OCI-LY7 (cell line): ENCODE data around the gene WNT1. TPM values are rescaled to one million over a fixed set of nuclear protein-coding genes. Genes with fewer than 3 reads are reported as not detected.
A peak's percentile ranks its signal among the peaks of the same experiment; 100 is the strongest.

Experiments used
- BruUV-seq: library from RNA; stranded (reverse); fragments of 400-500 nt; replicated peaks from 2 replicates; lab custom pipeline; 2021; lab: Mats Ljungman, UMichigan
- CTCF ChIA-PET: fragments of 300-600 bp; sonication (Branson Sonifier 250); formaldehyde crosslinking; loops from one replicate; lab custom pipeline; 2022; ENCODE audit warnings: antibody characterized with exemption; ENCODE audit not compliant: unreplicated experiment; lab: Charles Lee
- POLR2A ChIA-PET: fragments of 300-600 bp; sonication (Branson Sonifier 250); formaldehyde crosslinking; loops from one replicate; lab custom pipeline; 2022; ENCODE audit warnings: antibody characterized with exemption; lab: Charles Lee
- DNase-seq: peaks from one replicate; pipeline ENCODE4 v3.0.0-alpha.2; 2015; ENCODE audit warnings: low spot score
- H2AFZ ChIP-seq: fragments of 200-600 bp; sonication (generic), shearing (Covaris generic); 2 replicates; pipeline ENCODE4 v1.6.1; 2014; ENCODE audit warnings: mild to moderate bottlenecking, antibody characterized with exemption, low read length, moderate library complexity
- H3K27ac ChIP-seq: fragments of 200-600 bp; sonication (generic); 2 replicates; pipeline ENCODE4 v1.5.1; 2014; ENCODE audit warnings: mixed run types, low read depth, mild to moderate bottlenecking, moderate library complexity, low read length, inconsistent platforms; ENCODE audit not compliant: poor library complexity, severe bottlenecking
- H3K36me3 ChIP-seq: fragments of 200-600 bp; sonication (generic); 2 replicates; pipeline ENCODE4 v1.6.1; 2014; ENCODE audit warnings: mild to moderate bottlenecking, antibody characterized with exemption, low read length, moderate library complexity, mixed read lengths; ENCODE audit not compliant: insufficient read depth
- H3K4me1 ChIP-seq: fragments of 200-600 bp; sonication (generic); 2 replicates; pipeline ENCODE4 v1.5.1; 2014; ENCODE audit warnings: mild to moderate bottlenecking, low read length; ENCODE audit not compliant: insufficient read depth, poor library complexity, severe bottlenecking
- H3K4me2 ChIP-seq: fragments of 200-600 bp; sonication (generic); 2 replicates; pipeline ENCODE4 v1.6.1; 2014; ENCODE audit warnings: mild to moderate bottlenecking, low read length
- H3K4me3 ChIP-seq: fragments of 200-600 bp; sonication (generic); 2 replicates; pipeline ENCODE4 v1.5.1; 2014; ENCODE audit warnings: mild to moderate bottlenecking, low read depth, low read length; ENCODE audit not compliant: poor library complexity, severe bottlenecking
- H3K79me2 ChIP-seq: fragments of 200-600 bp; sonication (generic); 2 replicates; pipeline ENCODE4 v1.6.1; 2016; ENCODE audit warnings: low read depth, mild to moderate bottlenecking, low read length, moderate library complexity, mixed read lengths; ENCODE audit not compliant: insufficient read depth
- H3K9me2 ChIP-seq: fragments of 200-600 bp; sonication (generic); 2 replicates; pipeline ENCODE4 v1.6.1; 2016; ENCODE audit warnings: mild to moderate bottlenecking, low read length, mixed read lengths; ENCODE audit not compliant: insufficient read depth
- H3K9me3 ChIP-seq: fragments of 200-600 bp; sonication (generic); 2 replicates; pipeline ENCODE4 v1.6.1; 2014; ENCODE audit warnings: mild to moderate bottlenecking, mixed run types, low read length, mixed read lengths
- H4K20me1 ChIP-seq: fragments of 200-600 bp; sonication (generic); 2 replicates; pipeline ENCODE4 v1.6.1; 2014; ENCODE audit warnings: mild to moderate bottlenecking, antibody characterized with exemption, low read length, moderate library complexity, mixed read lengths; ENCODE audit not compliant: insufficient read depth
- EZH2phosphoT487 ChIP-seq: fragments of 200-600 bp; sonication (generic); IDR thresholded peaks from 2 replicates; pipeline ENCODE4 v1.6.1; 2018; ENCODE audit warnings: low read depth, borderline replicate concordance, mild to moderate bottlenecking, mixed run types, antibody characterized with exemption, low read length, moderate library complexity, mixed read lengths
- intact Hi-C: fragments of 100-400 bp; cut with micrococcal nuclease; formaldehyde crosslinking; loops from one replicate; pipeline ENCODE4 v1.10.0; 2022; ENCODE audit not compliant: unreplicated experiment
- total RNA-seq, 2 experiments: library from RNA; depleted of rRNA in 1 of 2; stranded (reverse); fragments of >200 nt in 1 of 2; shearing (Covaris generic) in 1 of 2; gene quantifications; 2 replicates each; pipeline ENCODE4 v1.2.3, GENCODE V29; 2014 to 2022
- TF ChIP-seq, protein P1 (sequence below): fragments of 200-600 bp; sonication (generic); conservative IDR thresholded peaks from 2 replicates; pipeline ENCODE4 v1.5.1; 2014; ENCODE audit warnings: mild to moderate bottlenecking, antibody characterized with exemption, low read length, moderate library complexity, mixed read lengths

Gene WNT1
- total RNA-seq, 2 experiments from 2014 or later, result not detected

GRCh38 chr12:48958049-48958388, 20.1 kb upstream of the WNT1 start:
- Histone ChIP-seq H3K9me2 (no peaks in the 10 kb centered on the region), H3K4me3 (peak overlapping the region; percentile 75), H3K9me3 (no peaks in the 10 kb centered on the region), H3K79me2 (peaks cover 39% of the 10 kb centered on the region), H4K20me1 (peaks cover 6% of the 10 kb centered on the region; the same call in 1 of the 2 replicates), H3K4me1 (peaks cover 31% of the 10 kb centered on the region), H3K36me3 (peaks cover 26% of the 10 kb centered on the region), H3K27ac (peak overlapping the region; percentile 61), H2AFZ (peak overlapping the region; percentile 90), H3K4me2 (peak overlapping the region; percentile 97)
- peak; percentile 51 for DNase-seq
- CTCF ChIA-PET, result interaction anchor here (0.6 to 1.0 kb wide), 5 partner anchors 9 to 1263 kb away, joined by 3 to 6 read pairs (median 4); no protein-coding TSS in a partner anchor
- no peak for TF ChIP-seq EZH2phosphoT487
- TF ChIP-seq, protein P1, sequence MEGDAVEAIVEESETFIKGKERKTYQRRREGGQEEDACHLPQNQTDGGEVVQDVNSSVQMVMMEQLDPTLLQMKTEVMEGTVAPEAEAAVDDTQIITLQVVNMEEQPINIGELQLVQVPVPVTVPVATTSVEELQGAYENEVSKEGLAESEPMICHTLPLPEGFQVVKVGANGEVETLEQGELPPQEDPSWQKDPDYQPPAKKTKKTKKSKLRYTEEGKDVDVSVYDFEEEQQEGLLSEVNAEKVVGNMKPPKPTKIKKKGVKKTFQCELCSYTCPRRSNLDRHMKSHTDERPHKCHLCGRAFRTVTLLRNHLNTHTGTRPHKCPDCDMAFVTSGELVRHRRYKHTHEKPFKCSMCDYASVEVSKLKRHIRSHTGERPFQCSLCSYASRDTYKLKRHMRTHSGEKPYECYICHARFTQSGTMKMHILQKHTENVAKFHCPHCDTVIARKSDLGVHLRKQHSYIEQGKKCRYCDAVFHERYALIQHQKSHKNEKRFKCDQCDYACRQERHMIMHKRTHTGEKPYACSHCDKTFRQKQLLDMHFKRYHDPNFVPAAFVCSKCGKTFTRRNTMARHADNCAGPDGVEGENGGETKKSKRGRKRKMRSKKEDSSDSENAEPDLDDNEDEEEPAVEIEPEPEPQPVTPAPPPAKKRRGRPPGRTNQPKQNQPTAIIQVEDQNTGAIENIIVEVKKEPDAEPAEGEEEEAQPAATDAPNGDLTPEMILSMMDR, result no peak
- POLR2A ChIA-PET, result interaction anchor here (0.6 to 2.7 kb wide), 11 partner anchors 8 to 1446 kb away, joined by 3 to 14 read pairs (median 4); partner anchors contain the start of genes FKBP11, PRKAG1, RHEBL1 and SPATS2
- intact Hi-C loops, result no loop called here
- no TSS peak for BruUV-seq

- CTCF ChIA-PET, result no interaction called here
These were observed 17.3 kb upstream of the WNT1 start for GRCh38 chr12:48960834-48961233.

DNA sequence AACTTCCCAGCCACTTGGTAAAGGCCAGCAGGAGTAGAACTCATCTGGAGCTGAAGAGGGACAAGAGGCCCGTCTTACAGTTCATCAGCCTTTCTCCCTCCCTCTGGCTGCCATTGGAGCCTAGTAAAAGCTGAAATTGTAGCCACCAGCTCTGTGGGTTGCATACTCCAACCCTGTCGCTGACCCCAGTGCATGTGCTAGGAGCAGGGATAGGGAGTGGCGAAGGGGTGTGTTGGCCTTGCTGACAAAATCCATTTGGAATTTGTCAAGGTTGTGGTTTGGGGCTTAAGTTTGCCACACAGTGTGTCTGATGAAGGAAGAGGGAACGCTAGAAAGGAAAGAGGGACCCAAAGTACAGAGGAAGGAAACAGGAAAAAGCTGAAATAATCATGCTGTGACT, 16.8 kb upstream of the WNT1 start:
- Histone ChIP-seq H2AFZ (no peak overlapping the region), H3K4me1 (peaks cover 13% of the 10 kb centered on the region), H3K79me2 (peaks cover 7% of the 10 kb centered on the region), H3K9me3 (no peaks in the 10 kb centered on the region), H3K27ac (no peak overlapping the region), H4K20me1 (no peaks in the 10 kb centered on the region), H3K36me3 (no peaks in the 10 kb centered on the region), H3K9me2 (no peaks in the 10 kb centered on the region), H3K4me3 (no peak overlapping the region), H3K4me2 (no peak overlapping the region)
- ChIA-PET POLR2A (interaction anchor here (0.6 kb wide), 1 partner anchor 1962 kb away, joined by 5 read pairs; no protein-coding TSS in a partner anchor), CTCF (no interaction called here)
- intact Hi-C loops, result no loop called here
- no TSS peak for BruUV-seq
- no peak for DNase-seq
- no peak for TF ChIP-seq EZH2phosphoT487
- TF ChIP-seq, protein P1, result no peak

More at GRCh38 chr12:48960834-48961233, 17.3 kb upstream of the WNT1 start:
- no peaks in the 10 kb centered on the region for H3K9me2 ChIP-seq
- intact Hi-C loops, result no loop called here
- POLR2A ChIA-PET, result no interaction called here
- H2AFZ ChIP-seq, result no peak overlapping the region
- TF ChIP-seq, protein P1, result no peak
- TF ChIP-seq EZH2phosphoT487, result no peak
- no peak overlapping the region for H3K4me2 ChIP-seq
- no peak overlapping the region for H3K4me3 ChIP-seq
- H3K4me1 ChIP-seq, result peaks cover 18% of the 10 kb centered on the region
- H3K79me2 ChIP-seq, result peaks cover 12% of the 10 kb centered on the region
- no peak overlapping the region for H3K27ac ChIP-seq
- DNase-seq, result no peak
- no peaks in the 10 kb centered on the region for H4K20me1 ChIP-seq
- H3K36me3 ChIP-seq, result no peaks in the 10 kb centered on the region
- no peaks in the 10 kb centered on the region for H3K9me3 ChIP-seq
- no TSS peak for BruUV-seq
